PFSK-1 (cell line): ENCODE measurements around the gene MSI2.

Source experiments
- FOXP2 ChIP-seq: optimal IDR thresholded peaks from 2 replicates; pipeline ENCODE3; 2011; ENCODE audit warnings: borderline replicate concordance, control low read depth, inconsistent platforms; ENCODE audit not compliant: insufficient read depth; ENCODE audit errors: extremely low read length, extremely low read depth
- POLR2AphosphoS5 ChIP-seq: IDR thresholded peaks from 2 replicates; pipeline ENCODE4 v1.6.1; 2012; ENCODE audit warnings: low read depth, mild to moderate bottlenecking, control low read depth, low read length, moderate library complexity
- SIN3A ChIP-seq: IDR thresholded peaks from 2 replicates; pipeline ENCODE4 v1.6.1; 2012; ENCODE audit warnings: mild to moderate bottlenecking, low read length, moderate library complexity, borderline replicate concordance; ENCODE audit not compliant: insufficient read depth
- TAF1 ChIP-seq: IDR thresholded peaks from 2 replicates; pipeline ENCODE4 v1.6.1; 2012; ENCODE audit warnings: low read length, control low read depth, borderline replicate concordance; ENCODE audit not compliant: insufficient read depth
- TF ChIP-seq, protein P1 (sequence below), 2 experiments: IDR thresholded peaks; 2 replicates each; pipeline versions ENCODE4 v1.6.1 to v1.8.0; 2011 to 2012; ENCODE audit warnings: low read depth in 2 of 2, low read length in 2 of 2, control low read depth in 1 of 2, inconsistent platforms in 1 of 2, mild to moderate bottlenecking in 1 of 2, moderate library complexity in 1 of 2; ENCODE audit not compliant: insufficient read depth in 1 of 2

MSI2 gene

DNA sequence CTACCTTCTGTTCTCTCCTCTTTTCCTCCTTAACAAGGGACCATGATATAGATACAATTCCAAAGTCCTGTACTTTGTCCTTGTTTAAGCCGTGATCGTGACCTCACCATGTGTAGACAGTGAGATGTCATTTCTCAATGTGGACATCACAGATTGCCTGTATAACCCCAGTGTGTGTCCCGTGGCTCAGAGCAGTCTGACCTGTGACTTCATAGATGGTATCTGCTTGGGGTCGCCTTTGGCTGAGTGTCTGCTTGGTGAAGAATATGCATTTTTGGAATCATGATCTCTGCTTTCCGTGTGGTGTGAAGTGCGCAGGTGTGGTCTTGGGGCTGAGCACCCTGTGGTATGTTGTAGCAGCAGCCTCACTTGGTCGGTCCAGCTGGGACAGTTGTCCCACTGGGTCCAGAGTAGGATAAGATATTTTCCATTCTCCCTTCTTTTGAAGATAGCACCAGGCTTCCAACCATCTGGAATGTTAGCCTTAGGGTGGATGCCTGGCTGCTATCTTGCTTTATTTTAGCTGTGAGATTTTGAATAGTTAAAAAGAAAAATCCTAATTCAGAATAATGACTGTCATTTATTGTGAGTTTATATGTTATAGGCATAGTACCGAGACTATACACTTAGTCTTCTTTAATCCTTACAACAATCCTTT is 13.4 kb downstream of the MSI2 start:
- TF ChIP-seq POLR2AphosphoS5 (no peak), FOXP2 (no peak), TAF1 (no peak), SIN3A (no peak)
- TF ChIP-seq, protein P1, sequence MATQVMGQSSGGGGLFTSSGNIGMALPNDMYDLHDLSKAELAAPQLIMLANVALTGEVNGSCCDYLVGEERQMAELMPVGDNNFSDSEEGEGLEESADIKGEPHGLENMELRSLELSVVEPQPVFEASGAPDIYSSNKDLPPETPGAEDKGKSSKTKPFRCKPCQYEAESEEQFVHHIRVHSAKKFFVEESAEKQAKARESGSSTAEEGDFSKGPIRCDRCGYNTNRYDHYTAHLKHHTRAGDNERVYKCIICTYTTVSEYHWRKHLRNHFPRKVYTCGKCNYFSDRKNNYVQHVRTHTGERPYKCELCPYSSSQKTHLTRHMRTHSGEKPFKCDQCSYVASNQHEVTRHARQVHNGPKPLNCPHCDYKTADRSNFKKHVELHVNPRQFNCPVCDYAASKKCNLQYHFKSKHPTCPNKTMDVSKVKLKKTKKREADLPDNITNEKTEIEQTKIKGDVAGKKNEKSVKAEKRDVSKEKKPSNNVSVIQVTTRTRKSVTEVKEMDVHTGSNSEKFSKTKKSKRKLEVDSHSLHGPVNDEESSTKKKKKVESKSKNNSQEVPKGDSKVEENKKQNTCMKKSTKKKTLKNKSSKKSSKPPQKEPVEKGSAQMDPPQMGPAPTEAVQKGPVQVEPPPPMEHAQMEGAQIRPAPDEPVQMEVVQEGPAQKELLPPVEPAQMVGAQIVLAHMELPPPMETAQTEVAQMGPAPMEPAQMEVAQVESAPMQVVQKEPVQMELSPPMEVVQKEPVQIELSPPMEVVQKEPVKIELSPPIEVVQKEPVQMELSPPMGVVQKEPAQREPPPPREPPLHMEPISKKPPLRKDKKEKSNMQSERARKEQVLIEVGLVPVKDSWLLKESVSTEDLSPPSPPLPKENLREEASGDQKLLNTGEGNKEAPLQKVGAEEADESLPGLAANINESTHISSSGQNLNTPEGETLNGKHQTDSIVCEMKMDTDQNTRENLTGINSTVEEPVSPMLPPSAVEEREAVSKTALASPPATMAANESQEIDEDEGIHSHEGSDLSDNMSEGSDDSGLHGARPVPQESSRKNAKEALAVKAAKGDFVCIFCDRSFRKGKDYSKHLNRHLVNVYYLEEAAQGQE (IDR thresholded peaks at IDR 0.05; ENCODE audit: insufficient read depth in 1 of 2, low read depth in 2 of 2, low read length in 2 of 2), result no peak

DNA sequence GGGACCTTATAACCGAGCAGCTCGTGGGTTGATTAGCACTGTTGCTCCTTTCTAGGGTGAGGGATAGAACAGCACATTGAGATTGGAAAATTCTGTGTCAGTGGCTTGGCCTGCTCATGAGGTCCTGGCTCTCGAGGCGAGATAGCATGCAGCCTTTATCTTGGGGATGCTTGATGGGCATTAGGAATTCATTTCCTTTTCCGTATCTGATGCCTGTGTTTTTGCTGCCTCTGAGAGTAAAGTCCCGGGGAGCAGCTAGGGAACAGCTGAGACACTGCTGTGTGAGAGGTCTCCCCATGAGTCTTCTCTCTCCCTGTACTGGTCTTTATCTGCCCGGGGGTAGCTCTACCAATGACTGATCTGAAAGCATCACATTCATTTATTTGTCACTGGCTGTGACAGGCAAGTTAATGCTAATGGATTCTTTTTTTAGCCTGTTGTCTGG is 14.5 kb downstream of the MSI2 start:
- TF ChIP-seq, protein P1 (IDR thresholded peaks at IDR 0.05; ENCODE audit: insufficient read depth in 1 of 2, low read depth in 2 of 2, low read length in 2 of 2), result no peak

DNA sequence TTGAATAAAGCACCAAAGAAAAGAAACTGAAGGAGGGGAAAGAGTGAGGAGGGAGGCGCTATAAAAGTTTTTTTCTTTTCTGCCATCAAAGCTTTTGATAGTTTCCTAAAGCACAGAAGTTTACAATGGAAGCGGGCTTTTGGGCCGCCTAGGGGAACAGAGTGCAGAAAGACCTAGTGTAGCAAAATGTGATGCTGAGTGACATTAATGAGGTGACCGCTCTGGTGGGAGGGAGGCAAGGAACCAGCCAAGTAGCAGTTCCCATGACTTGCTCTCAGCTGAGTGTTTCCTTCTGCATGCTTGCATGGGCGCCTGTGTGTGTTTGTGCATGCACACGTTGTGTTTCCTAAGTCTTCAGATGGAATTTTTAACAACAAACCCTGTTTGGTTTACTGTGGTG is 15.5 kb downstream of the MSI2 start:
- TF ChIP-seq POLR2AphosphoS5, result no peak
- TF ChIP-seq, protein P1 (IDR thresholded peaks at IDR 0.05; ENCODE audit: insufficient read depth in 1 of 2, low read depth in 2 of 2, low read length in 2 of 2), result no peak
- no peak for TF ChIP-seq FOXP2
- TF ChIP-seq TAF1, result no peak

DNA sequence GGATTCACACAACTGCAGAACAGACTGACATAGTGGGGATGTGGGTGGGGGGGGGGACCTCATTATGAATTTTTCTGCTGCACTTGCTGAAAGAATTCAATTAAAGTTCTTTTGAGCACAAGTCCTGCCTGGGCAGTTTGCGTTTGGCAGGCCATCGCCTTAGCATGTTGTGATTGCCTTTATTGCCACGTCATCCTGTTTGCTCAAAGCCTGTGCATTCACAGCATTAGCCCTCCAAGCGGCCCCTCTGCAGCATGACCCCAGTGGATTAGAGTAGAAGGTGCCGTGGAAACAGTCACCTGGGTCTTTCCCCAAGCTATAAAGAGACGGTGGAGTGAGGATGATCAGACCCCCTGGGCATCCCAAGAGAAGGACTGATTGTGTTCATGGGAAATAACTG is 17.2 kb downstream of the MSI2 start:
- no peak for TF ChIP-seq POLR2AphosphoS5
- TF ChIP-seq SIN3A, result no peak
- TF ChIP-seq TAF1, result no peak
- TF ChIP-seq, protein P1 (IDR thresholded peaks at IDR 0.05; ENCODE audit: insufficient read depth in 1 of 2, low read depth in 2 of 2, low read length in 2 of 2), result no peak
- TF ChIP-seq FOXP2, result no peak

DNA sequence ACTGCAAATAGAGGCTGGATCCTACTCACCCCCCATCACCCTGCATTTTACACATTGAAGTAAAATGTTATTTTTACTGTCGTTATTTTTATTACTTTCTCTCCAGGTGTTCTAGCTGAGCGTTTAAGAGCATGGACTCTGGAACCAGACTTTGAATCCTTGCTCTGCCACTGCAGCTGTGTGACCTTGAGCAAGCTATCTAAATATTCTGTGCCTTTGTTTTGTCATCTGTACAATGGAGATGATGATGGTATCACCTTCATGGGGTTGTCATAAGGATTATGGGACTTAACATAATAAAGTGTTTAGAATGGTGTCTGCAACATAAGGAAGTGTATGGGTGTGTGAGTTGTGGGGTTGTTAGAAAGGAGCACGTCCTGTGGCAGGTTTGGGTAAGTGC is 17.8 kb downstream of the MSI2 start:
- no peak for TF ChIP-seq POLR2AphosphoS5
- TF ChIP-seq, protein P1 (IDR thresholded peaks at IDR 0.05; ENCODE audit: insufficient read depth in 1 of 2, low read depth in 2 of 2, low read length in 2 of 2), result no peak
- TF ChIP-seq SIN3A, result no peak
- no peak for TF ChIP-seq TAF1
- TF ChIP-seq FOXP2, result no peak
